ENCODE results near the gene PIK3C2G. TPM values are rescaled to one million over a fixed set of nuclear protein-coding genes. Genes with fewer than 3 reads are reported as not detected.

PIK3C2G gene
- total RNA-seq, 1 experiment from 2014 or later, result not detected

GRCh38 chr12:18443768-18444437 lies 182.6 kb downstream of the PIK3C2G start:
- no peak overlapping the region for H3K4me2 ChIP-seq (ENCODE audit: low read length)
- H3K9me2 ChIP-seq (ENCODE audit: insufficient read depth), result no peaks in the 10 kb centered on the region
- H3K27ac ChIP-seq (ENCODE audit: low read depth, low read length), result no peak overlapping the region
- H3K9ac ChIP-seq (ENCODE audit: low read length), result no peak overlapping the region
- RAD21 ChIA-PET (ENCODE audit: low non-redundant PET in 1 of 2, low total read pairs in 2 of 2, uncharacterized antibody in 2 of 2, unreplicated experiment in 2 of 2), result no interaction called here
- DNase-seq (ENCODE audit: low read depth, low spot score) (no peak), ATAC-seq (no peak)
- no peaks in the 10 kb centered on the region for H3K79me2 ChIP-seq (ENCODE audit: insufficient read depth, low read length)
- no peaks in the 10 kb centered on the region for H4K20me1 ChIP-seq (ENCODE audit: insufficient read depth)
- intact Hi-C loops (cut with micrococcal nuclease), result no loop called here
- no peaks in the 10 kb centered on the region for H3K4me1 ChIP-seq (ENCODE audit: control insufficient read depth in 1 of 2, insufficient read depth in 2 of 2, low read length in 2 of 2)
- CTCF ChIA-PET, result no interaction called here
- no peaks in the 10 kb centered on the region for H3K9me3 ChIP-seq (ENCODE audit: control insufficient read depth in 1 of 2, insufficient read depth in 1 of 2, low read depth in 1 of 2, low read length in 2 of 2)
- H3K4me3 ChIP-seq (replicated peaks in 1 of 2; ENCODE audit: low read depth in 1 of 2, low read length in 2 of 2), result no peak overlapping the region
- H3K27me3 ChIP-seq (ENCODE audit: insufficient read depth, low read length), result no peaks in the 10 kb centered on the region
- POLR2A ChIA-PET, result no interaction called here
- no TSS peak for BruUV-seq (replicated peaks)
- H2AFZ ChIP-seq (ENCODE audit: low read depth, low read length, poor library complexity, severe bottlenecking), result no peak overlapping the region
- no peaks in the 10 kb centered on the region; a peak in 1 of 4 replicates for H3K36me3 ChIP-seq (ENCODE audit: control insufficient read depth in 1 of 2, insufficient read depth in 2 of 2, low read length in 2 of 2)
- TF ChIP-seq SIN3A (IDR thresholded peaks at IDR 0.05; ENCODE audit: low read depth) (no peak), YY1 (IDR thresholded peaks at IDR 0.05; ENCODE audit: extremely low read depth, insufficient replicate concordance, low read depth, low read length) (no peak), REST (IDR thresholded peaks at IDR 0.05; ENCODE audit: low read depth) (no peak), ATF3 (IDR thresholded peaks at IDR 0.05) (no peak)

Measured in HCT116 (cell line).